ENCODE measurements around the gene FBXL22.

- no peak for TF ChIP-seq POLR2AphosphoS5 (IDR thresholded peaks at IDR 0.05; ENCODE audit: low read depth, low read length)
- no peak for TF ChIP-seq SIN3A (IDR thresholded peaks at IDR 0.05; ENCODE audit: borderline replicate concordance, insufficient read depth, low read length)
- no peak for TF ChIP-seq TAF1 (IDR thresholded peaks at IDR 0.05; ENCODE audit: borderline replicate concordance, insufficient read depth, low read length)
Measured at GRCh38 chr15:63596676-63597037, 530 bp upstream of the FBXL22 start.

Data from PFSK-1 (cell line).